ENCODE measurements around the gene SDK1.
"Not testable (repeated sequence)": the region's sequence is repeated elsewhere in the genome, so short reads cannot be mapped to it uniquely, and the experiment has no call there.

The SDK1 gene

GRCh38 chr7:4244041-4244440 is 943.0 kb downstream of the SDK1 start:
- no peak for DNase-seq

GRCh38 chr7:4244635-4245034 is 943.6 kb downstream of the SDK1 start:
- no peak for DNase-seq

GRCh38 chr7:4245135-4245865 is 944.2 kb downstream of the SDK1 start:
- DNase-seq, result no peak

- peak; percentile 76 for DNase-seq
Measured at GRCh38 chr7:4245866-4246470, 944.9 kb downstream of the SDK1 start.

GRCh38 chr7:4246536-4246935 is 945.5 kb downstream of the SDK1 start:
- no peak for DNase-seq

GRCh38 chr7:4247106-4247876 is 946.2 kb downstream of the SDK1 start:
- DNase-seq, result no peak

- no peak for DNase-seq
Measured at GRCh38 chr7:4248295-4248694, 947.2 kb downstream of the SDK1 start.

GRCh38 chr7:4249241-4249640 is 948.2 kb downstream of the SDK1 start:
- no peak for DNase-seq

GRCh38 chr7:4255336-4255735 is 954.3 kb downstream of the SDK1 start:
- no peak for DNase-seq

- DNase-seq, result no peak
Measured at GRCh38 chr7:4256286-4256685, 955.2 kb downstream of the SDK1 start.

- DNase-seq, result no peak
Measured at GRCh38 chr7:4257146-4258111, 956.4 kb downstream of the SDK1 start.

GRCh38 chr7:4260116-4260515 is 959.1 kb downstream of the SDK1 start:
- DNase-seq, result not testable (repeated sequence)

GRCh38 chr7:4260867-4261600 is 960.0 kb downstream of the SDK1 start:
- DNase-seq, result no peak

GRCh38 chr7:4261601-4261960 is 960.5 kb downstream of the SDK1 start:
- DNase-seq, result no peak

GRCh38 chr7:4264206-4264605 is 963.2 kb downstream of the SDK1 start:
- DNase-seq, result not testable (repeated sequence)

GRCh38 chr7:4265066-4265465 is 964.0 kb downstream of the SDK1 start:
- no peak for DNase-seq

- DNase-seq, result no peak
Measured at GRCh38 chr7:4265676-4266075, 964.6 kb downstream of the SDK1 start.

GRCh38 chr7:4266270-4267040 is 965.4 kb downstream of the SDK1 start:
- no peak for DNase-seq

- DNase-seq, result no peak
Measured at GRCh38 chr7:4267341-4268039, 966.4 kb downstream of the SDK1 start.

All from T1000 (cell line).